ENCODE data around the gene HSD11B1L.

Gene HSD11B1L

DNA sequence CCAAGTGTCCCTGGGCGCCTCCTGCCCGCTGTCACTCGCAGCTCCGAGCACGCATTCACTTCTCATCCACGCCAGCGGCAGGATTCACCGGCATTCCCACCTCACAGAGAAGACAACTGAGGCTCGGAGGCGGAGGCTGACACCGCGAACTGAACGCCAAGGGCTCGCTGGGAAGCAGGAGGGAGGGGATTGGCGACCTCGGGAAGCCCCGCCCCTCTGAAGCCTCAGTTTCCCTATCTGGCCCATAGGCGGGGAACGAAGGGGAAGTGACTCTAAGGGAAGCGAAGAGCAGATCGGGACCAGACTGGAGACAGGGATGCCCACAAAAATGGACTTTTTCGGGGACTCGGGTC is 767 bp upstream of the HSD11B1L start (continued):
- TF ChIP-seq, protein P1, sequence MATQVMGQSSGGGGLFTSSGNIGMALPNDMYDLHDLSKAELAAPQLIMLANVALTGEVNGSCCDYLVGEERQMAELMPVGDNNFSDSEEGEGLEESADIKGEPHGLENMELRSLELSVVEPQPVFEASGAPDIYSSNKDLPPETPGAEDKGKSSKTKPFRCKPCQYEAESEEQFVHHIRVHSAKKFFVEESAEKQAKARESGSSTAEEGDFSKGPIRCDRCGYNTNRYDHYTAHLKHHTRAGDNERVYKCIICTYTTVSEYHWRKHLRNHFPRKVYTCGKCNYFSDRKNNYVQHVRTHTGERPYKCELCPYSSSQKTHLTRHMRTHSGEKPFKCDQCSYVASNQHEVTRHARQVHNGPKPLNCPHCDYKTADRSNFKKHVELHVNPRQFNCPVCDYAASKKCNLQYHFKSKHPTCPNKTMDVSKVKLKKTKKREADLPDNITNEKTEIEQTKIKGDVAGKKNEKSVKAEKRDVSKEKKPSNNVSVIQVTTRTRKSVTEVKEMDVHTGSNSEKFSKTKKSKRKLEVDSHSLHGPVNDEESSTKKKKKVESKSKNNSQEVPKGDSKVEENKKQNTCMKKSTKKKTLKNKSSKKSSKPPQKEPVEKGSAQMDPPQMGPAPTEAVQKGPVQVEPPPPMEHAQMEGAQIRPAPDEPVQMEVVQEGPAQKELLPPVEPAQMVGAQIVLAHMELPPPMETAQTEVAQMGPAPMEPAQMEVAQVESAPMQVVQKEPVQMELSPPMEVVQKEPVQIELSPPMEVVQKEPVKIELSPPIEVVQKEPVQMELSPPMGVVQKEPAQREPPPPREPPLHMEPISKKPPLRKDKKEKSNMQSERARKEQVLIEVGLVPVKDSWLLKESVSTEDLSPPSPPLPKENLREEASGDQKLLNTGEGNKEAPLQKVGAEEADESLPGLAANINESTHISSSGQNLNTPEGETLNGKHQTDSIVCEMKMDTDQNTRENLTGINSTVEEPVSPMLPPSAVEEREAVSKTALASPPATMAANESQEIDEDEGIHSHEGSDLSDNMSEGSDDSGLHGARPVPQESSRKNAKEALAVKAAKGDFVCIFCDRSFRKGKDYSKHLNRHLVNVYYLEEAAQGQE (tag by site-specific recombination; IDR thresholded peaks at IDR 0.05): no peak
- TF ChIP-seq ATF2 (tag by site-specific recombination; IDR thresholded peaks at IDR 0.05; ENCODE audit: low read depth) (no peak), ZSCAN16 (tag by site-specific recombination; IDR thresholded peaks at IDR 0.05) (no peak), MYNN (tag by site-specific recombination; IDR thresholded peaks at IDR 0.05; ENCODE audit: borderline replicate concordance) (no peak), ZNF335 (tag by site-specific recombination; conservative IDR thresholded peaks at IDR 0.05) (no peak), ZBTB8A (tag by site-specific recombination; IDR thresholded peaks at IDR 0.05) (no peak), GLI4 (tag by site-specific recombination; IDR thresholded peaks at IDR 0.05) (0 out of 2 replicates have a peak, but pooled peaks have one; percentile 27), KLF9 (tag by site-specific recombination; IDR thresholded peaks at IDR 0.05; ENCODE audit: low read depth) (peak; percentile 60), SP7 (tag by site-specific recombination; IDR thresholded peaks at IDR 0.05) (0 out of 2 replicates have a peak, but pooled peaks have one; percentile 34), ZNF501 (tag by site-specific recombination; IDR thresholded peaks at IDR 0.05) (peak; percentile 26; the same call in 1 of the 2 replicates), ZNF658 (tag by site-specific recombination; IDR thresholded peaks at IDR 0.05) (no peak), ZNF518A (tag by site-specific recombination; conservative IDR thresholded peaks at IDR 0.05; ENCODE audit: low read depth) (no peak), ZNF514 (tag by site-specific recombination; IDR thresholded peaks at IDR 0.05) (no peak), ZBTB7A (tag by site-specific recombination; IDR thresholded peaks at IDR 0.05; ENCODE audit: low read depth) (0 out of 2 replicates have a peak, but pooled peaks have one; percentile 15), ZNF132 (tag by site-specific recombination; IDR thresholded peaks at IDR 0.05; ENCODE audit: borderline replicate concordance) (no peak), FEZF1 (tag by site-specific recombination; IDR thresholded peaks at IDR 0.05) (no peak), ZNF843 (tag by site-specific recombination; IDR thresholded peaks at IDR 0.05) (no peak), ZNF24 (tag by site-specific recombination; IDR thresholded peaks at IDR 0.05) (no peak), ZNF777 (tag by site-specific recombination; IDR thresholded peaks at IDR 0.05; ENCODE audit: borderline replicate concordance) (no peak), ZNF701 (tag by site-specific recombination; IDR thresholded peaks at IDR 0.05) (no peak), ZNF311 (tag by site-specific recombination; IDR thresholded peaks at IDR 0.05; ENCODE audit: borderline replicate concordance) (no peak), ZNF521 (tag by site-specific recombination; IDR thresholded peaks at IDR 0.05) (no peak), ZNF776 (tag by site-specific recombination; IDR thresholded peaks at IDR 0.05; ENCODE audit: borderline replicate concordance) (no peak), ZNF354C (tag by site-specific recombination; IDR thresholded peaks at IDR 0.05; ENCODE audit: borderline replicate concordance, low read depth) (no peak)
- TF ChIP-seq, protein P2, sequence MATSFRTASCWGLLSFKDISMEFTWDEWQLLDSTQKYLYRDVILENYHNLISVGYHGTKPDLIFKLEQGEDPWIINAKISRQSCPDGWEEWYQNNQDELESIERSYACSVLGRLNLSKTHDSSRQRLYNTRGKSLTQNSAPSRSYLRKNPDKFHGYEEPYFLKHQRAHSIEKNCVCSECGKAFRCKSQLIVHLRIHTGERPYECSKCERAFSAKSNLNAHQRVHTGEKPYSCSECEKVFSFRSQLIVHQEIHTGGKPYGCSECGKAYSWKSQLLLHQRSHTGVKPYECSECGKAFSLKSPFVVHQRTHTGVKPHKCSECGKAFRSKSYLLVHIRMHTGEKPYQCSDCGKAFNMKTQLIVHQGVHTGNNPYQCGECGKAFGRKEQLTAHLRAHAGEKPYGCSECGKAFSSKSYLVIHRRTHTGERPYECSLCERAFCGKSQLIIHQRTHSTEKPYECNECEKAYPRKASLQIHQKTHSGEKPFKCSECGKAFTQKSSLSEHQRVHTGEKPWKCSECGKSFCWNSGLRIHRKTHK (tag by site-specific recombination; IDR thresholded peaks at IDR 0.05): no peak
- TF ChIP-seq, protein P3, sequence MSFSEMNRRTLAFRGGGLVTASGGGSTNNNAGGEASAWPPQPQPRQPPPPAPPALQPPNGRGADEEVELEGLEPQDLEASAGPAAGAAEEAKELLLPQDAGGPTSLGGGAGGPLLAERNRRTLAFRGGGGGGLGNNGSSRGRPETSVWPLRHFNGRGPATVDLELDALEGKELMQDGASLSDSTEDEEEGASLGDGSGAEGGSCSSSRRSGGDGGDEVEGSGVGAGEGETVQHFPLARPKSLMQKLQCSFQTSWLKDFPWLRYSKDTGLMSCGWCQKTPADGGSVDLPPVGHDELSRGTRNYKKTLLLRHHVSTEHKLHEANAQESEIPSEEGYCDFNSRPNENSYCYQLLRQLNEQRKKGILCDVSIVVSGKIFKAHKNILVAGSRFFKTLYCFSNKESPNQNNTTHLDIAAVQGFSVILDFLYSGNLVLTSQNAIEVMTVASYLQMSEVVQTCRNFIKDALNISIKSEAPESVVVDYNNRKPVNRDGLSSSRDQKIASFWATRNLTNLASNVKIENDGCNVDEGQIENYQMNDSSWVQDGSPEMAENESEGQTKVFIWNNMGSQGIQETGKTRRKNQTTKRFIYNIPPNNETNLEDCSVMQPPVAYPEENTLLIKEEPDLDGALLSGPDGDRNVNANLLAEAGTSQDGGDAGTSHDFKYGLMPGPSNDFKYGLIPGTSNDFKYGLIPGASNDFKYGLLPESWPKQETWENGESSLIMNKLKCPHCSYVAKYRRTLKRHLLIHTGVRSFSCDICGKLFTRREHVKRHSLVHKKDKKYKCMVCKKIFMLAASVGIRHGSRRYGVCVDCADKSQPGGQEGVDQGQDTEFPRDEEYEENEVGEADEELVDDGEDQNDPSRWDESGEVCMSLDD (tag by site-specific recombination; IDR thresholded peaks at IDR 0.05): peak; percentile 87
